Prostate gland (tissue), 2 donors: Measurements from ENCODE around the gene IQGAP2. TPM values are rescaled to one million over a fixed set of nuclear protein-coding genes. Genes with fewer than 3 reads are reported as not detected.
"Not testable (repeated sequence)": the region's sequence is repeated elsewhere in the genome, so short reads cannot be mapped to it uniquely, and the experiment has no call there.

Experiments used
- DNase-seq: peaks from one replicate; pipeline ENCODE4 v3.0.0-alpha.2; 2019; ENCODE audit warnings: low spot score
- H3K27ac ChIP-seq, 2 donors: fragments of 200-600 bp; sonication (generic); 2 replicates each; pipeline ENCODE4 v1.5.1; 2017 to 2019
- H3K27me3 ChIP-seq: fragments of 200-600 bp; sonication (generic); replicated peaks from 2 replicates; pipeline ENCODE4 v1.5.1; 2019; ENCODE audit not compliant: insufficient read depth
- H3K36me3 ChIP-seq, 2 donors: fragments of 200-600 bp; sonication (generic); 1 replicate in 1 of 2; 2 replicates in 1 of 2; pipeline versions ENCODE4 v1.5.1 to v1.8.1; 2017 to 2019
- H3K4me1 ChIP-seq: fragments of 200-600 bp; sonication (generic); replicated peaks from 2 replicates; pipeline ENCODE4 v1.5.1; 2019
- H3K4me3 ChIP-seq, 2 donors: fragments of 200-600 bp; sonication (generic); 2 replicates each; pipeline ENCODE4 v1.5.1; 2017 to 2019
- H3K9me3 ChIP-seq: fragments of 200-600 bp; sonication (generic); 2 replicates; pipeline ENCODE4 v1.5.1; 2017
- CTCF ChIP-seq, 4 experiments: fragments of 200-600 bp in 2 of 4; fragments of 450-650 bp in 2 of 4; sonication (generic) in 2 of 4; IDR thresholded peaks; 1 replicate in 3 of 4; 2 replicates in 1 of 4; pipeline ENCODE4 v1.5.1; 2016 to 2019; ENCODE audit warnings: antibody characterized with exemption in 4 of 4, mild to moderate bottlenecking in 2 of 4, moderate library complexity in 2 of 4
- POLR2A ChIP-seq: fragments of 450-650 bp; IDR thresholded peaks from one replicate; pipeline ENCODE4 v1.6.1; 2016; ENCODE audit warnings: antibody characterized with exemption, mild to moderate bottlenecking
- POLR2AphosphoS5 ChIP-seq: sonication (generic); formaldehyde crosslinking; IDR thresholded peaks from one replicate; pipeline ENCODE4 v1.6.1; 2017; ENCODE audit warnings: antibody characterized with exemption
- WGBS: methylation state at CpG from one replicate; pipeline ENCODE4 v1.1.5; 2018; 5-methylcytosine and 5-hydroxymethylcytosine counted together
- intact Hi-C: fragments of 100-400 bp; cut with DNase I; formaldehyde crosslinking; loops from one replicate; pipeline ENCODE4 v1.14.2; 2022
- total RNA-seq, 2 donors: library from RNA; depleted of rRNA; stranded (reverse); fragments of >200 nt; gene quantifications; one replicate each; pipeline ENCODE4 v1.1.0, GENCODE V29; 2016

The IQGAP2 gene
- total RNA-seq, 2 donors from 2014 or later = 41.5 to 64.9 TPM

GRCh38 chr5:76679231-76679630 is 276.1 kb downstream of the IQGAP2 start:
- 77% methylated on average over 3 of the region's 3 CpGs for WGBS
- Histone ChIP-seq H3K4me3 (no peak overlapping the region), H3K36me3 (no peaks in the 10 kb centered on the region), H3K4me1 (no peaks in the 10 kb centered on the region), H3K27ac (no peak overlapping the region), H3K27me3 (no peaks in the 10 kb centered on the region), H3K9me3 (no peaks in the 10 kb centered on the region)
- intact Hi-C loops = no loop called here
- TF ChIP-seq CTCF (IDR thresholded peaks at IDR 0.05) = no peak
- no peak for DNase-seq

- H3K4me3 ChIP-seq, intact Hi-C loops: not testable (repeated sequence)
- WGBS = 96% methylated on average over 4 of the region's 4 CpGs
Observed at GRCh38 chr5:76680826-76681225, 277.7 kb downstream of the IQGAP2 start.

GRCh38 chr5:76681287-76681686 is 278.2 kb downstream of the IQGAP2 start:
- H3K27me3 ChIP-seq = no peaks in the 10 kb centered on the region
- no peak for DNase-seq
- H3K4me3 ChIP-seq = no peak overlapping the region
- WGBS = 74% methylated on average over 4 of the region's 4 CpGs
- H3K9me3 ChIP-seq = no peaks in the 10 kb centered on the region
- no peaks in the 10 kb centered on the region for H3K36me3 ChIP-seq
- no peak overlapping the region for H3K27ac ChIP-seq
- TF ChIP-seq POLR2AphosphoS5 = no peak
- TF ChIP-seq CTCF (IDR thresholded peaks at IDR 0.05) = no peak
- no peak for TF ChIP-seq POLR2A
- no peaks in the 10 kb centered on the region for H3K4me1 ChIP-seq
- intact Hi-C loops = no loop called here

More at GRCh38 chr5:76680826-76681225, 277.7 kb downstream of the IQGAP2 start:
- H3K4me1 ChIP-seq, H3K27ac ChIP-seq, H3K9me3 ChIP-seq, H3K27me3 ChIP-seq, H3K36me3 ChIP-seq, DNase-seq: not testable (repeated sequence)

- no peak overlapping the region for H3K4me3 ChIP-seq
- no peak for TF ChIP-seq POLR2A
- no peak for DNase-seq
- 70% methylated on average over 2 of the region's 2 CpGs for WGBS
- no peaks in the 10 kb centered on the region for H3K9me3 ChIP-seq
- H3K36me3 ChIP-seq = no peaks in the 10 kb centered on the region
- intact Hi-C loops = no loop called here
- no peaks in the 10 kb centered on the region for H3K27me3 ChIP-seq
- no peak overlapping the region for H3K27ac ChIP-seq
- H3K4me1 ChIP-seq = no peaks in the 10 kb centered on the region
Observed at GRCh38 chr5:76682387-76682786, 279.3 kb downstream of the IQGAP2 start.

GRCh38 chr5:76683816-76684731 is 281.0 kb downstream of the IQGAP2 start:
- H3K4me3 ChIP-seq = no peak overlapping the region
- no peaks in the 10 kb centered on the region for H3K4me1 ChIP-seq
- DNase-seq = no peak
- 51% methylated on average over 9 of the region's 9 CpGs for WGBS
- no peaks in the 10 kb centered on the region for H3K36me3 ChIP-seq
- H3K27me3 ChIP-seq = no peaks in the 10 kb centered on the region
- no peak for TF ChIP-seq POLR2A
- intact Hi-C loops = no loop called here
- H3K27ac ChIP-seq = no peak overlapping the region
- H3K9me3 ChIP-seq = no peaks in the 10 kb centered on the region

GRCh38 chr5:76684756-76685519 is 281.9 kb downstream of the IQGAP2 start:
- H3K4me1 ChIP-seq = no peaks in the 10 kb centered on the region
- H3K27me3 ChIP-seq = no peaks in the 10 kb centered on the region
- intact Hi-C loops = no loop called here
- no peak overlapping the region for H3K27ac ChIP-seq
- no peak for TF ChIP-seq CTCF (IDR thresholded peaks at IDR 0.05)
- TF ChIP-seq POLR2A = no peak
- no peak for TF ChIP-seq POLR2AphosphoS5
- 92% methylated on average over 5 of the region's 5 CpGs for WGBS
- no peaks in the 10 kb centered on the region for H3K36me3 ChIP-seq
- DNase-seq = no peak
- no peaks in the 10 kb centered on the region for H3K9me3 ChIP-seq
- H3K4me3 ChIP-seq = no peak overlapping the region
